HS-27A (cell line): Measurements from ENCODE around the gene CIITA.
"Not testable (repeated sequence)": the region's sequence is repeated elsewhere in the genome, so short reads cannot be mapped to it uniquely, and the experiment has no call there.

Source experiments
- DNase-seq: peaks from one replicate; pipeline ENCODE4 v3.0.0-alpha.2; 2012; ENCODE audit warnings: low read depth, missing footprints

Gene CIITA

GRCh38 chr16:10918294-10919002 lies 41.4 kb downstream of the CIITA start:
- DNase-seq: peak; percentile 80

GRCh38 chr16:10919003-10919351 lies 42.0 kb downstream of the CIITA start:
- DNase-seq: no peak

GRCh38 chr16:10920726-10921427 lies 43.9 kb downstream of the CIITA start:
- no peak for DNase-seq

GRCh38 chr16:10921536-10922327 lies 44.7 kb downstream of the CIITA start:
- no peak for DNase-seq

GRCh38 chr16:10922328-10923145 lies 45.5 kb downstream of the CIITA start:
- no peak for DNase-seq

- DNase-seq: no peak
Measured at GRCh38 chr16:10923146-10923649, 46.2 kb downstream of the CIITA start.

- DNase-seq: no peak
Measured at GRCh38 chr16:10923650-10924214, 46.7 kb downstream of the CIITA start.

- not testable (repeated sequence) for DNase-seq
Measured at GRCh38 chr16:10925285-10925684, 48.3 kb downstream of the CIITA start.

- DNase-seq: no peak
Measured at GRCh38 chr16:10926094-10926493, 49.1 kb downstream of the CIITA start.

GRCh38 chr16:10926867-10927266 lies 49.9 kb downstream of the CIITA start:
- no peak for DNase-seq

GRCh38 chr16:10927497-10928112 lies 50.6 kb downstream of the CIITA start:
- DNase-seq: no peak

GRCh38 chr16:10929097-10929496 lies 52.1 kb downstream of the CIITA start:
- DNase-seq: not testable (repeated sequence)

- no peak for DNase-seq
Measured at GRCh38 chr16:10929853-10930754, 53.1 kb downstream of the CIITA start.

- no peak for DNase-seq
Measured at GRCh38 chr16:10930755-10931093, 53.7 kb downstream of the CIITA start.

- no peak for DNase-seq
Measured at GRCh38 chr16:10931134-10931533, 54.1 kb downstream of the CIITA start.

- DNase-seq: no peak
Measured at GRCh38 chr16:10931977-10932632, 55.1 kb downstream of the CIITA start.

GRCh38 chr16:10932959-10933710 lies 56.1 kb downstream of the CIITA start:
- no peak for DNase-seq

GRCh38 chr16:10933865-10934264 lies 56.9 kb downstream of the CIITA start:
- DNase-seq: no peak
